Fibroblast of pulmonary artery (primary cell): Measurements from ENCODE around the gene GRK2.
A peak's percentile ranks its signal among the peaks of the same experiment; 100 is the strongest.

ENCODE experiments used
- DNase-seq: peaks from one replicate; pipeline ENCODE4 v3.0.0-alpha.2; 2010; ENCODE audit warnings: low read depth
- H3K4me3 ChIP-seq: replicated peaks from 2 replicates; pipeline ENCODE4 v1.5.1; 2011; ENCODE audit warnings: low read depth, mild to moderate bottlenecking, control low read depth, low read length, moderate library complexity
- CTCF ChIP-seq: IDR thresholded peaks from 2 replicates; pipeline ENCODE4 v1.5.1; 2011; ENCODE audit warnings: mild to moderate bottlenecking, control low read depth, low read length, inconsistent platforms; ENCODE audit errors: missing control alignments

GRK2 gene

GRCh38 chr11:67289651-67290479, 23.6 kb downstream of the GRK2 start:
- no peak for TF ChIP-seq CTCF
- DNase-seq: no peak
- peak overlapping the region; percentile 65 for H3K4me3 ChIP-seq

- peak; percentile 61 for DNase-seq
- H3K4me3 ChIP-seq: peak overlapping the region; percentile 65
- TF ChIP-seq CTCF: no peak
Measured at GRCh38 chr11:67290801-67291200, 24.5 kb downstream of the GRK2 start.

GRCh38 chr11:67291481-67292381, 25.5 kb downstream of the GRK2 start:
- no peak for DNase-seq
- no peak for TF ChIP-seq CTCF
- no peak overlapping the region for H3K4me3 ChIP-seq

GRCh38 chr11:67292671-67293070, 26.4 kb downstream of the GRK2 start:
- no peak overlapping the region for H3K4me3 ChIP-seq
- no peak for TF ChIP-seq CTCF
- DNase-seq: no peak

- no peak for TF ChIP-seq CTCF
- DNase-seq: peak; percentile 42
- H3K4me3 ChIP-seq: no peak overlapping the region
Measured at GRCh38 chr11:67293090-67293489, 26.8 kb downstream of the GRK2 start.

- peak; percentile 26 for DNase-seq
- no peak overlapping the region for H3K4me3 ChIP-seq
- no peak for TF ChIP-seq CTCF
Measured at GRCh38 chr11:67295846-67296245, 29.6 kb downstream of the GRK2 start.
